Measurements from ENCODE around the gene COX10.
A peak's percentile ranks its signal among the peaks of the same experiment; 100 is the strongest.

COX10 gene

GRCh38 chr17:14068542-14069250, 608 bp upstream of the COX10 start:
- in situ Hi-C loops (cut with HindIII; ENCODE audit: low sequenced_read_pairs), result no loop called here
- peak overlapping the region; percentile 99 for H3K4me3 ChIP-seq (ENCODE audit: low read depth, low read length)
- no peak for DNase-seq (ENCODE audit: low read depth)
- TF ChIP-seq CTCF (IDR thresholded peaks at IDR 0.05; ENCODE audit: low read depth, low read length, missing control alignments), result no peak

- H3K4me3 ChIP-seq (ENCODE audit: low read depth, low read length), result peak overlapping the region; percentile 99
- no peak for TF ChIP-seq CTCF (IDR thresholded peaks at IDR 0.05; ENCODE audit: low read depth, low read length, missing control alignments)
- in situ Hi-C loops (cut with HindIII; ENCODE audit: low sequenced_read_pairs), result no loop called here
- DNase-seq (ENCODE audit: low read depth), result no peak
These were observed 1.2 kb downstream of the COX10 start for GRCh38 chr17:14070344-14070984.

GRCh38 chr17:14072881-14073280, 3.6 kb downstream of the COX10 start:
- no peak for TF ChIP-seq CTCF (IDR thresholded peaks at IDR 0.05; ENCODE audit: low read depth, low read length, missing control alignments)
- in situ Hi-C loops (cut with HindIII; ENCODE audit: low sequenced_read_pairs), result no loop called here
- DNase-seq (ENCODE audit: low read depth), result no peak
- H3K4me3 ChIP-seq (ENCODE audit: low read depth, low read length), result no peak overlapping the region

GRCh38 chr17:14078027-14078426, 8.7 kb downstream of the COX10 start:
- TF ChIP-seq CTCF (IDR thresholded peaks at IDR 0.05; ENCODE audit: low read depth, low read length, missing control alignments), result no peak
- in situ Hi-C loops (cut with HindIII; ENCODE audit: low sequenced_read_pairs), result no loop called here
- DNase-seq (ENCODE audit: low read depth), result no peak
- no peak overlapping the region for H3K4me3 ChIP-seq (ENCODE audit: low read depth, low read length)

- in situ Hi-C loops (cut with HindIII; ENCODE audit: low sequenced_read_pairs), result no loop called here
- TF ChIP-seq CTCF (IDR thresholded peaks at IDR 0.05; ENCODE audit: low read depth, low read length, missing control alignments), result no peak
- DNase-seq (ENCODE audit: low read depth), result no peak
- H3K4me3 ChIP-seq (ENCODE audit: low read depth, low read length), result no peak overlapping the region
These were observed 11.5 kb downstream of the COX10 start for GRCh38 chr17:14080847-14081251.

GRCh38 chr17:14082848-14083247, 13.5 kb downstream of the COX10 start:
- no peak for DNase-seq (ENCODE audit: low read depth)
- H3K4me3 ChIP-seq (ENCODE audit: low read depth, low read length), result no peak overlapping the region
- TF ChIP-seq CTCF (IDR thresholded peaks at IDR 0.05; ENCODE audit: low read depth, low read length, missing control alignments), result no peak
- in situ Hi-C loops (cut with HindIII; ENCODE audit: low sequenced_read_pairs), result no loop called here

All from astrocyte of the cerebellum (primary cell).